GM12892 (cell line): ENCODE data around the gene RAB6B.

Experiments used
- POLR2A ChIP-seq: IDR thresholded peaks from 2 replicates; pipeline ENCODE4 v1.6.1; 2011; ENCODE audit warnings: low read depth, low read length, control low read depth
- POLR2AphosphoS5 ChIP-seq: IDR thresholded peaks from 2 replicates; pipeline ENCODE4 v1.6.1; 2011; ENCODE audit warnings: low read depth, low read length, control low read depth

GRCh38 chr3:133782454-133782853 lies 113.2 kb downstream of the RAB6B start:
- TF ChIP-seq POLR2A (no peak), POLR2AphosphoS5 (no peak)
